Brain microvascular endothelial cell (primary cell): ENCODE measurements around the gene VPS37D.

Source experiments
- DNase-seq: peaks from one replicate; pipeline ENCODE4 v3.0.0-alpha.2; 2020
- H3K27ac ChIP-seq: fragments of 250-450 bp; sonication (Bioruptor Pico); 2 replicates; pipeline ENCODE4 v1.5.1; 2020; ENCODE audit warnings: mild to moderate bottlenecking, moderate library complexity
- H3K27me3 ChIP-seq: fragments of 250-450 bp; sonication (Bioruptor Pico); replicated peaks from 2 replicates; pipeline ENCODE4 v1.5.1; 2020; ENCODE audit warnings: mild to moderate bottlenecking
- H3K36me3 ChIP-seq: fragments of 250-450 bp; sonication (Bioruptor Pico); replicated peaks from 2 replicates; pipeline ENCODE4 v1.5.1; 2020; ENCODE audit warnings: mild to moderate bottlenecking
- H3K4me3 ChIP-seq: 2 replicates; pipeline ENCODE4 v1.5.1; 2011; ENCODE audit warnings: low read depth, mild to moderate bottlenecking, control low read depth, low read length, moderate library complexity
- CTCF ChIP-seq: IDR thresholded peaks from 2 replicates; pipeline ENCODE4 v1.5.1; 2011; ENCODE audit warnings: low read depth, mild to moderate bottlenecking, moderate library complexity, low read length, control low read depth, inconsistent platforms; ENCODE audit errors: missing control alignments
- in situ Hi-C: cut with HindIII; loops from 2 replicates; pipeline ENCODE4 v1.10.0; 2017; ENCODE audit warnings: low sequenced_read_pairs, low pct_ligation_motif_present

VPS37D gene

GRCh38 chr7:73698410-73698809, 30.8 kb downstream of the VPS37D start:
- TF ChIP-seq CTCF: no peak
- H3K36me3 ChIP-seq: peaks cover 67% of the 10 kb centered on the region
- no peak for DNase-seq
- no peaks in the 10 kb centered on the region for H3K27me3 ChIP-seq
- in situ Hi-C loops: no loop called here
- no peak overlapping the region for H3K27ac ChIP-seq
- no peak overlapping the region for H3K4me3 ChIP-seq

- DNase-seq: no peak
- Histone ChIP-seq H3K4me3 (no peak overlapping the region), H3K36me3 (peaks cover 67% of the 10 kb centered on the region), H3K27me3 (no peaks in the 10 kb centered on the region), H3K27ac (no peak overlapping the region)
- no peak for TF ChIP-seq CTCF
- in situ Hi-C loops: no loop called here
These were observed 31.9 kb downstream of the VPS37D start for GRCh38 chr7:73699370-73700068.

- H3K36me3 ChIP-seq: peaks cover 69% of the 10 kb centered on the region
- H3K4me3 ChIP-seq: no peak overlapping the region
- no peak for DNase-seq
- in situ Hi-C loops: no loop called here
- H3K27me3 ChIP-seq: no peaks in the 10 kb centered on the region
- H3K27ac ChIP-seq: no peak overlapping the region
- TF ChIP-seq CTCF: no peak
These were observed 32.4 kb downstream of the VPS37D start for GRCh38 chr7:73700069-73700423.

- Histone ChIP-seq H3K27ac (no peak overlapping the region), H3K36me3 (peaks cover 75% of the 10 kb centered on the region), H3K27me3 (no peaks in the 10 kb centered on the region), H3K4me3 (no peak overlapping the region)
- TF ChIP-seq CTCF: no peak
- in situ Hi-C loops: no loop called here
- no peak for DNase-seq
These were observed 33.0 kb downstream of the VPS37D start for GRCh38 chr7:73700581-73701134.

GRCh38 chr7:73701357-73701995, 33.8 kb downstream of the VPS37D start:
- in situ Hi-C loops: no loop called here
- Histone ChIP-seq H3K4me3 (no peak overlapping the region), H3K27me3 (no peaks in the 10 kb centered on the region), H3K27ac (peak overlapping the region; percentile 40), H3K36me3 (peaks cover 82% of the 10 kb centered on the region)
- DNase-seq: peak; percentile 70
- TF ChIP-seq CTCF: peak; percentile 79

GRCh38 chr7:73702226-73702625, 34.6 kb downstream of the VPS37D start:
- peaks cover 87% of the 10 kb centered on the region for H3K36me3 ChIP-seq
- in situ Hi-C loops: no loop called here
- H3K27me3 ChIP-seq: no peaks in the 10 kb centered on the region
- H3K27ac ChIP-seq: peak overlapping the region; percentile 40
- no peak for TF ChIP-seq CTCF
- H3K4me3 ChIP-seq: no peak overlapping the region
- DNase-seq: no peak
